Keratinocyte (primary cell): ENCODE data around the gene CPSF4. TPM values are rescaled to one million over a fixed set of nuclear protein-coding genes. Genes with fewer than 3 reads are reported as not detected.

Experiments
- DNase-seq: peaks from one replicate; pipeline ENCODE4 v3.0.0-alpha.2; 2011; ENCODE audit warnings: low read depth, missing footprints, low spot score
- FAIRE-seq: peaks from 2 replicates; lab custom pipeline; 2011; peaks lifted over from hg19 to GRCh38; lab: Jason Lieb, UNC
- H2AFZ ChIP-seq: 2 replicates; pipeline ENCODE4 v1.6.0; 2012; ENCODE audit warnings: low read length, control low read depth, inconsistent platforms; ENCODE audit not compliant: control insufficient read depth
- H3K27ac ChIP-seq: 2 replicates; pipeline ENCODE4 v1.5.1; 2011; ENCODE audit warnings: low read length; ENCODE audit not compliant: control insufficient read depth, insufficient read depth
- H3K27me3 ChIP-seq: 3 replicates; pipeline ENCODE4 v1.6.0; 2011; ENCODE audit warnings: low read length; ENCODE audit not compliant: control insufficient read depth, insufficient read depth; ENCODE audit errors: extremely low read depth
- H3K36me3 ChIP-seq, 2 experiments: 2 replicates in 1 of 2; 3 replicates in 1 of 2; pipeline ENCODE4 v1.5.1; 2011; ENCODE audit warnings: low read length in 2 of 2, mild to moderate bottlenecking in 1 of 2; ENCODE audit not compliant: control insufficient read depth in 2 of 2, insufficient read depth in 2 of 2; ENCODE audit errors: extremely low read depth in 1 of 2
- H3K4me1 ChIP-seq: 3 replicates; pipeline ENCODE4 v1.5.1; 2011; ENCODE audit warnings: low read length; ENCODE audit not compliant: control insufficient read depth, insufficient read depth; ENCODE audit errors: extremely low read depth
- H3K4me2 ChIP-seq: 3 replicates; pipeline ENCODE4 v1.6.0; 2011; ENCODE audit warnings: low read depth, low read length; ENCODE audit not compliant: control insufficient read depth, insufficient read depth; ENCODE audit errors: extremely low read depth
- H3K4me3 ChIP-seq, 3 experiments: fragments of 200-600 bp in 1 of 3; sonication (generic) in 1 of 3; 2 replicates in 2 of 3; 3 replicates in 1 of 3; pipeline ENCODE4 v1.5.1; 2011 to 2016; ENCODE audit warnings: low read length in 3 of 3, mild to moderate bottlenecking in 3 of 3, control low read depth in 2 of 3, inconsistent platforms in 1 of 3, low read depth in 1 of 3, mixed read lengths in 1 of 3, mixed run types in 1 of 3, moderate library complexity in 1 of 3; ENCODE audit not compliant: control insufficient read depth in 2 of 3, insufficient read depth in 2 of 3; ENCODE audit errors: extremely low read depth in 1 of 3
- H3K79me2 ChIP-seq: 2 replicates; pipeline ENCODE4 v1.6.0; 2012; ENCODE audit warnings: low read length; ENCODE audit not compliant: control insufficient read depth, insufficient read depth
- H3K9ac ChIP-seq: 3 replicates; pipeline ENCODE4 v1.6.0; 2011; ENCODE audit warnings: low read length; ENCODE audit not compliant: control insufficient read depth, insufficient read depth; ENCODE audit errors: extremely low read depth
- H3K9me1 ChIP-seq: 3 replicates; pipeline ENCODE4 v1.6.0; 2011; ENCODE audit warnings: low read length; ENCODE audit not compliant: control insufficient read depth, insufficient read depth; ENCODE audit errors: extremely low read depth
- H3K9me3 ChIP-seq: 2 replicates; pipeline ENCODE4 v1.5.1; 2012; ENCODE audit warnings: low read depth, low read length; ENCODE audit not compliant: control insufficient read depth
- H4K20me1 ChIP-seq: 3 replicates; pipeline ENCODE4 v1.6.0; 2011; ENCODE audit warnings: low read length; ENCODE audit not compliant: control insufficient read depth, insufficient read depth; ENCODE audit errors: extremely low read depth
- CTCF ChIP-seq, 3 experiments: IDR thresholded peaks in 1 of 3; conservative IDR thresholded peaks in 1 of 3; optimal IDR thresholded peaks in 1 of 3; 2 replicates in 2 of 3; 3 replicates in 1 of 3; pipeline versions ENCODE3 to v1.5.1; 2011; ENCODE audit warnings: low read length in 3 of 3, mild to moderate bottlenecking in 3 of 3, moderate library complexity in 2 of 3, control low read depth in 1 of 3, inconsistent platforms in 1 of 3; ENCODE audit not compliant: insufficient read depth in 2 of 3; ENCODE audit errors: extremely low read depth in 1 of 3
- EZH2 ChIP-seq: IDR thresholded peaks from one replicate; pipeline ENCODE4 v1.6.1; 2012; ENCODE audit warnings: inconsistent platforms, mild to moderate bottlenecking, low read length, moderate library complexity
- dilution Hi-C: fragments of 300-500 bp; cut with MboI; formaldehyde crosslinking; loops from one replicate; pipeline ENCODE4 v1.7.0; 2020; ENCODE audit warnings: low sequenced_read_pairs; ENCODE audit not compliant: extremely low pct_ligation_motif_present
- polyA plus RNA-seq, 5 experiments: library from polyadenylated mRNA; depleted of rRNA in 3 of 5; stranded (reverse) in 3 of 5; stranded (forward) in 1 of 5; unstranded in 1 of 5; fragments of >200 nt; gene quantifications; 1 replicate in 1 of 5; 2 replicates in 3 of 5; 3 replicates in 1 of 5; pipeline versions ENCODE4 v1.2.1 to v1.2.3, GENCODE V29; 2011 to 2012; ENCODE audit warnings: missing spikeins in 2 of 5, low read depth in 1 of 5, low replicate concordance in 1 of 5

The CPSF4 gene
- polyA plus RNA-seq, 1 donor (not counting 4 experiments of a cell fraction or from before 2014, with no cell fraction given) = 25.0 TPM

GRCh38 chr7:99461221-99461620 is 22.5 kb downstream of the CPSF4 start:
- TF ChIP-seq EZH2 (no peak), CTCF (optimal IDR thresholded peaks at IDR 0.05 in 1 of 3, IDR thresholded peaks at IDR 0.05 in 1 of 3, conservative IDR thresholded peaks at IDR 0.05 in 1 of 3; ENCODE audit: extremely low read depth in 1 of 3, insufficient read depth in 2 of 3, low read length in 3 of 3) (peak in 2 of 3 experiments; percentile 2 to 24)
- Histone ChIP-seq H4K20me1 (peaks cover 19% of the 10 kb centered on the region), H3K4me1 (peaks cover 20% of the 10 kb centered on the region), H3K9me1 (peaks cover 4% of the 10 kb centered on the region), H3K79me2 (peaks cover 92% of the 10 kb centered on the region), H3K9me3 (no peaks in the 10 kb centered on the region), H3K9ac (peak overlapping the region; percentile 41), H2AFZ (no peak overlapping the region), H3K27ac (peak overlapping the region; percentile 71), H3K4me2 (peak overlapping the region; percentile 75), H3K4me3 (peak overlapping the region in 1 of 3 experiments; percentile 38), H3K27me3 (no peaks in the 10 kb centered on the region), H3K36me3 (peaks cover 32 to 50% of the 10 kb centered on the region in 2 experiments)
- dilution Hi-C loops = no loop called here
- DNase-seq (no peak), FAIRE-seq (no peak)

DNA sequence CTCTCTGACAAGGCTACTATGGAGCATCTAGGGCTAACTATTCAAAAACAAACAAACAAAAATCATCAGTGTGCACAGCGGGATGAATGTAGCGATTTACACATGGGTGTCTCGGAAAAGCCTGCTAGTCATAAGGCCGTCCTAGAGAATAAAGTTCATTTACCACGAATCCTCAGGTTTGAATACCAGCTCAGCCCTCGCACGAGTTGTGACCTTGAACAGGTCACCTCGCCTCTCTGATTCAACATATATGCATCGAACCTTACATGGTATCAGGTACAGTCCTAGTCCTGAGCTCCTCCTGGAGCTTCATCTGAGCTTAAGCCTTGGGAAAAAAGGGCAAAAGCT is 26.7 kb downstream of the CPSF4 start:
- dilution Hi-C loops = no loop called here

More for the DNA sequence above, 26.7 kb downstream of the CPSF4 start:
- no peak for DNase-seq
- peaks cover 5% of the 10 kb centered on the region for H4K20me1 ChIP-seq
- peak overlapping the region; percentile 91 for H3K27ac ChIP-seq
- TF ChIP-seq EZH2 (no peak), CTCF (optimal IDR thresholded peaks at IDR 0.05 in 1 of 3, IDR thresholded peaks at IDR 0.05 in 1 of 3, conservative IDR thresholded peaks at IDR 0.05 in 1 of 3; ENCODE audit: extremely low read depth in 1 of 3, insufficient read depth in 2 of 3, low read length in 3 of 3) (no peak)
- peaks cover 4% of the 10 kb centered on the region for H3K9me1 ChIP-seq
- peaks cover 56% of the 10 kb centered on the region for H3K79me2 ChIP-seq
- FAIRE-seq = no peak
- H3K4me3 ChIP-seq = peak overlapping the region; percentile 63 to 99 (median 98)
- peaks cover 9 to 10% of the 10 kb centered on the region in 2 experiments for H3K36me3 ChIP-seq
- no peaks in the 10 kb centered on the region for H3K27me3 ChIP-seq
- H3K4me2 ChIP-seq = peak overlapping the region; percentile 94
- H3K4me1 ChIP-seq = peaks cover 19% of the 10 kb centered on the region
- H3K9ac ChIP-seq = peak overlapping the region; percentile 99
- no peaks in the 10 kb centered on the region for H3K9me3 ChIP-seq
- peak overlapping the region; percentile 91 for H2AFZ ChIP-seq
